SU-DHL-6 (cell line): ENCODE results near the gene GP2.

Source experiments
- CTCF ChIP-seq: fragments of 200-600 bp; sonication (generic); IDR thresholded peaks from one replicate; pipeline ENCODE4 v1.5.1; 2017; ENCODE audit warnings: antibody characterized with exemption, mild to moderate bottlenecking, low read length, moderate library complexity; ENCODE audit not compliant: insufficient read depth, poor library complexity, severe bottlenecking
- EZH2phosphoT487 ChIP-seq: fragments of 200-600 bp; sonication (generic), shearing (Covaris generic); conservative IDR thresholded peaks from 2 replicates; pipeline ENCODE4 v1.6.1; 2018; ENCODE audit warnings: mild to moderate bottlenecking, antibody characterized with exemption, low read length, moderate library complexity, mixed read lengths

- no peak for TF ChIP-seq CTCF
- TF ChIP-seq EZH2phosphoT487 = no peak
These were observed 10.6 kb downstream of the GP2 start for GRCh38 chr16:20316715-20317114.
